ENCODE data around the gene CNTNAP2. TPM values are rescaled to one million over a fixed set of nuclear protein-coding genes. Genes with fewer than 3 reads are reported as not detected.

Gene CNTNAP2
- total and polyA plus RNA-seq, 3 donors from 2014 or later: 4.3 to 6.1 (median 4.4) TPM

- Histone ChIP-seq H3K27ac (no peak overlapping the region), H3K27me3 (no peaks in the 10 kb centered on the region), H3K9me3 (no peaks in the 10 kb centered on the region), H3K36me3 (ENCODE audit: low read depth, missing control alignments) (no peaks in the 10 kb centered on the region), H3K4me1 (no peaks in the 10 kb centered on the region), H3K4me3 (no peak overlapping the region)
- intact Hi-C loops (cut with DNase I; ENCODE audit: low total_unique reads): no loop called here
- 82 to 86% methylated on average over 12 to 13 of the region's 13 CpGs for WGBS, 2 donors
- no peak for DNase-seq
- TF ChIP-seq POLR2A (IDR thresholded peaks at IDR 0.05): no peak
- no peak for TF ChIP-seq CTCF (IDR thresholded peaks at IDR 0.05)
Observed at GRCh38 chr7:148434181-148434757, 2317.7 kb downstream of the CNTNAP2 start.

GRCh38 chr7:148434887-148435286 lies 2318.3 kb downstream of the CNTNAP2 start:
- Histone ChIP-seq H3K4me1 (no peaks in the 10 kb centered on the region), H3K9me3 (no peaks in the 10 kb centered on the region), H3K27ac (no peak overlapping the region), H3K4me3 (no peak overlapping the region), H3K36me3 (ENCODE audit: low read depth, missing control alignments) (no peaks in the 10 kb centered on the region), H3K27me3 (no peaks in the 10 kb centered on the region)
- whole genome bisulfite sequencing, 2 donors: 41 to 46% methylated on average over 2 of the region's 2 CpGs
- TF ChIP-seq CTCF (IDR thresholded peaks at IDR 0.05) (no peak), POLR2A (IDR thresholded peaks at IDR 0.05) (no peak)
- intact Hi-C loops (cut with DNase I; ENCODE audit: low total_unique reads): no loop called here
- no peak for DNase-seq

- Histone ChIP-seq H3K4me3 (no peak overlapping the region), H3K9me3 (no peaks in the 10 kb centered on the region), H3K27me3 (no peaks in the 10 kb centered on the region), H3K27ac (no peak overlapping the region), H3K4me1 (no peaks in the 10 kb centered on the region), H3K36me3 (ENCODE audit: low read depth, missing control alignments) (no peaks in the 10 kb centered on the region)
- intact Hi-C loops (cut with DNase I; ENCODE audit: low total_unique reads): no loop called here
- no peak for DNase-seq
- TF ChIP-seq POLR2A (IDR thresholded peaks at IDR 0.05): no peak
- TF ChIP-seq CTCF (IDR thresholded peaks at IDR 0.05): no peak
- 51 to 65% methylated on average over 6 of the region's 6 CpGs for WGBS, 2 donors
Observed at GRCh38 chr7:148435715-148436114, 2319.1 kb downstream of the CNTNAP2 start.

- WGBS, 2 donors: 92% methylated on average over 4 of the region's 4 CpGs; no CpG with 5 or more reads in 1 of the 2 donors
- no peak for DNase-seq
Observed at GRCh38 chr7:148436135-148436534, 2319.5 kb downstream of the CNTNAP2 start.

More at GRCh38 chr7:148436135-148436534, 2319.5 kb downstream of the CNTNAP2 start:
- Histone ChIP-seq H3K4me3 (no peak overlapping the region), H3K9me3 (no peaks in the 10 kb centered on the region), H3K27ac (no peak overlapping the region), H3K4me1 (no peaks in the 10 kb centered on the region), H3K36me3 (ENCODE audit: low read depth, missing control alignments) (no peaks in the 10 kb centered on the region), H3K27me3 (no peaks in the 10 kb centered on the region)
- TF ChIP-seq CTCF (IDR thresholded peaks at IDR 0.05): no peak
- TF ChIP-seq POLR2A (IDR thresholded peaks at IDR 0.05): no peak
- intact Hi-C loops (cut with DNase I; ENCODE audit: low total_unique reads): no loop called here

All from testis (tissue), 3 donors.